ENCODE results near the gene SDCBP2. TPM values are rescaled to one million over a fixed set of nuclear protein-coding genes. Genes with fewer than 3 reads are reported as not detected.

The SDCBP2 gene
- total and polyA plus RNA-seq, 2 experiments from 2014 or later: 3.2 to 5.3 TPM

GRCh38 chr20:1298166-1298565, 30.8 kb downstream of the SDCBP2 start (continued):
- TF ChIP-seq ZNF462 (CRISPR knock-in tag; IDR thresholded peaks at IDR 0.05): no peak
- no peak for TF ChIP-seq ZNF114 (CRISPR knock-in tag; IDR thresholded peaks at IDR 0.05)
- TF ChIP-seq EZH2phosphoT487 (IDR thresholded peaks at IDR 0.05; ENCODE audit: unreplicated experiment): no peak
- no peak for TF ChIP-seq ZNF331 (CRISPR knock-in tag; IDR thresholded peaks at IDR 0.05; ENCODE audit: low read depth)
- TF ChIP-seq NANOG (IDR thresholded peaks at IDR 0.05; ENCODE audit: borderline replicate concordance): no peak
- TF ChIP-seq STAT1 (IDR thresholded peaks at IDR 0.05; ENCODE audit: unreplicated experiment): no peak
- TF ChIP-seq CREB1 (CRISPR knock-in tag; IDR thresholded peaks at IDR 0.05; ENCODE audit: low read depth): no peak
- no peak for TF ChIP-seq POLR2AphosphoS5 (IDR thresholded peaks at IDR 0.05; ENCODE audit: low read depth)
- no peak for TF ChIP-seq EZH2 (IDR thresholded peaks at IDR 0.05; ENCODE audit: low read depth, unreplicated experiment)

GRCh38 chr20:1297486-1297885, 31.5 kb downstream of the SDCBP2 start:
- Histone ChIP-seq H3K9me2 (ENCODE audit: insufficient read depth) (no peaks in the 10 kb centered on the region), H3K79me2 (replicated peaks; ENCODE audit: insufficient read depth) (no peaks in the 10 kb centered on the region), H4K20me1 (replicated peaks; ENCODE audit: insufficient read depth) (no peaks in the 10 kb centered on the region), H3K4me2 (no peak overlapping the region), H3K4me1 (ENCODE audit: insufficient read depth) (no peaks in the 10 kb centered on the region), H2AFZ (no peak overlapping the region), H3F3A (replicated peaks; ENCODE audit: low read depth) (no peaks in the 10 kb centered on the region), H3K27me3 (ENCODE audit: insufficient read depth) (no peaks in the 10 kb centered on the region), H3K4me3 (no peak overlapping the region), H3K36me3 (ENCODE audit: insufficient read depth) (no peaks in the 10 kb centered on the region), H3K27ac (ENCODE audit: low read depth) (no peak overlapping the region)
- ATAC-seq: no peak
- Mint-ChIP-seq H3K36me3 (ENCODE audit: low read depth) (no peaks in the 10 kb centered on the region; the same call in 2 of the 3 replicates), H3K9me3 (no peaks in the 10 kb centered on the region), H3K27ac (no peak overlapping the region), H3K4me1 (peaks cover 8% of the 10 kb centered on the region), H3K27me3 (ENCODE audit: insufficient read depth, low read depth, poor library complexity) (peaks cover 8% of the 10 kb centered on the region), H3K4me3 (no peak overlapping the region)
- DNase-seq (ENCODE audit: low spot score): no peak
- TF ChIP-seq POLR2AphosphoS5 (IDR thresholded peaks at IDR 0.05; ENCODE audit: low read depth) (no peak), REST (IDR thresholded peaks at IDR 0.05; ENCODE audit: unreplicated experiment) (no peak), STAT1 (IDR thresholded peaks at IDR 0.05; ENCODE audit: unreplicated experiment) (no peak), EZH2phosphoT487 (IDR thresholded peaks at IDR 0.05; ENCODE audit: unreplicated experiment) (no peak), CTCF (conservative IDR thresholded peaks at IDR 0.05; ENCODE audit: low read depth in 2 of 2) (no peak), ZNF331 (CRISPR knock-in tag; IDR thresholded peaks at IDR 0.05; ENCODE audit: low read depth) (no peak)

Data from GM23338 (cell line).